ENCODE results near the gene ITPKA.

ITPKA gene

GRCh38 chr15:41498657-41499056 is 5.0 kb downstream of the ITPKA start:
- Histone ChIP-seq H3K27ac (ENCODE audit: low read depth, low read length) (no peak overlapping the region), H3K9ac (ENCODE audit: low read length in 5 of 5) (no peak overlapping the region), H3K4me1 (ENCODE audit: control insufficient read depth in 5 of 5, insufficient read depth in 5 of 5, low read length in 5 of 5) (peaks cover 0 to 47% (median 46%) of the 10 kb centered on the region in 5 donors), H3K36me3 (ENCODE audit: control insufficient read depth in 5 of 5, insufficient read depth in 5 of 5, low read length in 5 of 5) (no peaks in the 10 kb centered on the region), H3K27me3 (ENCODE audit: control insufficient read depth in 5 of 5, insufficient read depth in 4 of 5, low read length in 5 of 5) (peaks cover 19 to 62% (median 45%) of the 10 kb centered on the region in 5 donors), H3K9me3 (ENCODE audit: control insufficient read depth in 5 of 5, low read length in 5 of 5) (no peaks in the 10 kb centered on the region), H3K4me3 (ENCODE audit: low read depth in 1 of 5, low read length in 5 of 5) (no peak overlapping the region)

DNA sequence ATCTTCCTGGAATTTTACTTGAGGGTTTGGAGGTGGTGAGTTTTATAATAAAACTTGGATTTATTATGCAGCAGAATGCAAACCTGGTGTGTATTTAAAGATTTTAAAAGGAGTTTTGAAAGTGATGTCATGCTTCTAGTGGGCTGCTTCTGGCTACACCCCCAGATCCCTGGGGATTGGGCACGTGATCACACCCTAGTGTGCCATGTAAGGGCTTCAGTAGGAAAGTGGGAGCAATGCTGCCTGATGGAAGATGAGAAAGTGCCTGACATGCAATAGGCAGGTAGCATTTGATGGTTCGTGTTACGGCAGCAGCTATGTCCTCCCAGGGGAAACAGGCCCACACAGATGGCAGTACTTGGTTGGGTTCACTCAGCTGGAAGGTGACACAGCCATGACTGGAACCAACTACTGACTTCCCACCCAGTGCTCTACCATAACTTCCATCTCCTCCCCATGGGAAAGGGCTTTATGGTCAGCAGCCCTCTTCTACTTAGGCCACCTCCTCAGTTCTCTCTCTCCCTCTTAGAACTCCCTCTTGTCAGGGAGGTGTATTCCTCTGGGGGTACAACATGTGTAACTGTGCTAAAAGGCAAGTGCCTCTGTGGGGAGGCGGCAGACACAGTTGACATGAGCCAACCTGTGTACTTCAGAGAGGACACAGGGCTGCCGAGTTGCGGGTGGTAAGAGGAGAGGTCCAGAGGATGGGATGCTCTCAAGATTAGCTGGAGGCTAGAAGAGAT is 5.6 kb downstream of the ITPKA start:
- Histone ChIP-seq H3K36me3 (ENCODE audit: control insufficient read depth in 5 of 5, insufficient read depth in 5 of 5, low read length in 5 of 5) (no peaks in the 10 kb centered on the region), H3K4me3 (ENCODE audit: low read depth in 1 of 5, low read length in 5 of 5) (no peak overlapping the region), H3K27me3 (ENCODE audit: control insufficient read depth in 5 of 5, insufficient read depth in 4 of 5, low read length in 5 of 5) (peaks cover 21 to 62% (median 50%) of the 10 kb centered on the region in 5 donors), H3K4me1 (ENCODE audit: control insufficient read depth in 5 of 5, insufficient read depth in 5 of 5, low read length in 5 of 5) (peaks cover 0 to 43% (median 42%) of the 10 kb centered on the region in 5 donors), H3K9me3 (ENCODE audit: control insufficient read depth in 5 of 5, low read length in 5 of 5) (no peaks in the 10 kb centered on the region), H3K9ac (ENCODE audit: low read length in 5 of 5) (no peak overlapping the region), H3K27ac (ENCODE audit: low read depth, low read length) (no peak overlapping the region)

- peaks cover 19 to 52% (median 44%) of the 10 kb centered on the region in 5 donors for H3K27me3 ChIP-seq (ENCODE audit: control insufficient read depth in 5 of 5, insufficient read depth in 4 of 5, low read length in 5 of 5)
- H3K4me3 ChIP-seq (ENCODE audit: low read depth in 1 of 5, low read length in 5 of 5) = peak overlapping the region in 4 of 5 donors; percentile 32 to 61 (median 48)
Observed at GRCh38 chr15:41501191-41501917, 7.7 kb downstream of the ITPKA start.

DNA sequence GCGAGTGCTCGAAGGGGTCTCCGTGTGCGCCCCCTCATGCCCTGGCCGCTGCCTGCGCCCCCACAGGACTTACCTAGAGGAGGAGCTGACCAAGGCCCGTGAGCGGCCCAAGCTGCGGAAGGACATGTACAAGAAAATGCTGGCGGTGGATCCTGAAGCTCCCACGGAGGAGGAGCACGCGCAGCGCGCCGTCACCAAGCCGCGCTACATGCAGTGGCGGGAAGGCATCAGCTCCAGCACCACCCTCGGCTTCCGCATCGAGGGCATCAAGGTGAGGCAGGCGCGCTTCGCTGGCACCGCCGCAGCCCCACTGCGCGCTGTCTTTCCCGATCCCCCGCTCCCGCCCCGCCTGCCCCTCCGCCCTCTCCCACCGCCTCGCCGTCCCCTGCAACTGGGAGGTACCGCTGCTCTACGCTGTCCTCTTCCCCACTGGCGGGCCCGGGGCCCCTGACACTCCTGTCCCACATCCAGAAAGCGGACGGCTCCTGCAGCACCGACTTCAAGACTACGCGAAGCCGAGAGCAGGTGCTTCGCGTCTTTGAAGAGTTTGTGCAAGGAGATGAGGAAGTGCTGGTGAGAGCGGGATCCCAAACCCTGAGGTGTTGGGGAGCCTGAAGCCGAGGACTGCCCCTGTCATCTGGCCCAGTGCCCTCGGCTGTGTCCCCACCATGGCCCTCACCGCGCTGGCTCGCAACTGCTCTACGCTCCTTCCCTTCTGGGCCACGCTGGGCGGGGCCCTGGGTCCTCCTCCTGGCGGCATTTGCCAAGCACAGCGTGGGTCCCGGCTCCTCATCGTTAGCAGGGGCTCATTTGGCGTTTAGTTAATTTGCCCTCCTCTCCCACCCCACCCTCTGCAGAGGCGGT is 8.5 kb downstream of the ITPKA start:
- H3K36me3 ChIP-seq (ENCODE audit: control insufficient read depth in 5 of 5, insufficient read depth in 5 of 5, low read length in 5 of 5) = no peaks in the 10 kb centered on the region

More at GRCh38 chr15:41501191-41501917, 7.7 kb downstream of the ITPKA start:
- H3K27ac ChIP-seq (ENCODE audit: low read depth, low read length) = no peak overlapping the region
- H3K36me3 ChIP-seq (ENCODE audit: control insufficient read depth in 5 of 5, insufficient read depth in 5 of 5, low read length in 5 of 5) = no peaks in the 10 kb centered on the region
- no peak overlapping the region for H3K9ac ChIP-seq (ENCODE audit: low read length in 5 of 5)
- no peaks in the 10 kb centered on the region for H3K9me3 ChIP-seq (ENCODE audit: control insufficient read depth in 5 of 5, low read length in 5 of 5)
- H3K4me1 ChIP-seq (ENCODE audit: control insufficient read depth in 5 of 5, insufficient read depth in 5 of 5, low read length in 5 of 5) = peaks cover 0 to 22% (median 22%) of the 10 kb centered on the region in 5 donors

GRCh38 chr15:41502795-41503668 is 9.4 kb downstream of the ITPKA start:
- H3K9me3 ChIP-seq (ENCODE audit: control insufficient read depth in 5 of 5, low read length in 5 of 5) = no peaks in the 10 kb centered on the region
- H3K4me3 ChIP-seq (ENCODE audit: low read depth in 1 of 5, low read length in 5 of 5) = peak overlapping the region in 4 of 5 donors; percentile 40 to 61 (median 52)
- H3K27me3 ChIP-seq (ENCODE audit: control insufficient read depth in 5 of 5, insufficient read depth in 4 of 5, low read length in 5 of 5) = peaks cover 19 to 47% (median 42%) of the 10 kb centered on the region in 5 donors

More for the DNA sequence above, 8.5 kb downstream of the ITPKA start:
- H3K27me3 ChIP-seq (ENCODE audit: control insufficient read depth in 5 of 5, insufficient read depth in 4 of 5, low read length in 5 of 5) = peaks cover 19 to 47% (median 42%) of the 10 kb centered on the region in 5 donors
- no peak overlapping the region for H3K27ac ChIP-seq (ENCODE audit: low read depth, low read length)
- peaks cover 0 to 22% (median 21%) of the 10 kb centered on the region in 5 donors for H3K4me1 ChIP-seq (ENCODE audit: control insufficient read depth in 5 of 5, insufficient read depth in 5 of 5, low read length in 5 of 5)
- H3K9ac ChIP-seq (ENCODE audit: low read length in 5 of 5) = no peak overlapping the region
- H3K9me3 ChIP-seq (ENCODE audit: control insufficient read depth in 5 of 5, low read length in 5 of 5) = no peaks in the 10 kb centered on the region
- peak overlapping the region in 4 of 5 donors; percentile 40 to 61 (median 52) for H3K4me3 ChIP-seq (ENCODE audit: low read depth in 1 of 5, low read length in 5 of 5)

GRCh38 chr15:41503669-41504010 is 10.0 kb downstream of the ITPKA start:
- Histone ChIP-seq H3K9ac (ENCODE audit: low read length in 5 of 5) (no peak overlapping the region), H3K27me3 (ENCODE audit: control insufficient read depth in 5 of 5, insufficient read depth in 4 of 5, low read length in 5 of 5) (peaks cover 19 to 43% (median 40%) of the 10 kb centered on the region in 5 donors), H3K36me3 (ENCODE audit: control insufficient read depth in 5 of 5, insufficient read depth in 5 of 5, low read length in 5 of 5) (no peaks in the 10 kb centered on the region), H3K9me3 (ENCODE audit: control insufficient read depth in 5 of 5, low read length in 5 of 5) (no peaks in the 10 kb centered on the region), H3K4me3 (ENCODE audit: low read depth in 1 of 5, low read length in 5 of 5) (no peak overlapping the region), H3K27ac (ENCODE audit: low read depth, low read length) (no peak overlapping the region), H3K4me1 (ENCODE audit: control insufficient read depth in 5 of 5, insufficient read depth in 5 of 5, low read length in 5 of 5) (peaks cover 0 to 22% (median 21%) of the 10 kb centered on the region in 5 donors)

More at GRCh38 chr15:41502795-41503668, 9.4 kb downstream of the ITPKA start:
- Histone ChIP-seq H3K36me3 (ENCODE audit: control insufficient read depth in 5 of 5, insufficient read depth in 5 of 5, low read length in 5 of 5) (no peaks in the 10 kb centered on the region), H3K27ac (ENCODE audit: low read depth, low read length) (no peak overlapping the region), H3K9ac (ENCODE audit: low read length in 5 of 5) (no peak overlapping the region), H3K4me1 (ENCODE audit: control insufficient read depth in 5 of 5, insufficient read depth in 5 of 5, low read length in 5 of 5) (peaks cover 0 to 22% (median 21%) of the 10 kb centered on the region in 5 donors)

GRCh38 chr15:41504751-41505492 is 11.2 kb downstream of the ITPKA start:
- peaks cover 19 to 35% (median 30%) of the 10 kb centered on the region in 5 donors for H3K27me3 ChIP-seq (ENCODE audit: control insufficient read depth in 5 of 5, insufficient read depth in 4 of 5, low read length in 5 of 5)
- H3K4me1 ChIP-seq (ENCODE audit: control insufficient read depth in 5 of 5, insufficient read depth in 5 of 5, low read length in 5 of 5) = peaks cover 0 to 22% (median 21%) of the 10 kb centered on the region in 5 donors
- no peaks in the 10 kb centered on the region for H3K36me3 ChIP-seq (ENCODE audit: control insufficient read depth in 5 of 5, insufficient read depth in 5 of 5, low read length in 5 of 5)
- H3K9me3 ChIP-seq (ENCODE audit: control insufficient read depth in 5 of 5, low read length in 5 of 5) = no peaks in the 10 kb centered on the region
- H3K27ac ChIP-seq (ENCODE audit: low read depth, low read length) = no peak overlapping the region
- no peak overlapping the region for H3K4me3 ChIP-seq (ENCODE audit: low read depth in 1 of 5, low read length in 5 of 5)
- no peak overlapping the region for H3K9ac ChIP-seq (ENCODE audit: low read length in 5 of 5)

DNA sequence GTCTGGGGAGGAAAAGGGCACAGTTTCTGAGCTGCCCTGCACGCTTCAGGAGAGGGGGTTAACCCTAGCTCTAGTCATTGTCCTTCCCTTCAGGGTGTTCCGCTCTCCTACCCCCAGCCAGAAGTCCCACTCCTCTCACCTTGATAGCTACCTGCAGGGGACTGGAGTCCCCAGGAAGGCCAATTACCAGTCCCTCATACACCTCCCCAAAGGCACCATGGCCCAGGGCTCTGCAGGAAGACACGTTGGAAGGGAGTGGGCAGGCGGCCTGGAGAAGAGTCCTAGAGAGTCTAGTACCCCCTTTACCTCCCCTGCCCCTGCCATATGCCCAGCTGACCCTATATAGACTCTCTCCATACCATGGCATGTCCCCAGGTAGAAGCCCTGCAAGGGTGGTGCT is 12.1 kb downstream of the ITPKA start:
- Histone ChIP-seq H3K36me3 (ENCODE audit: control insufficient read depth in 5 of 5, insufficient read depth in 5 of 5, low read length in 5 of 5) (no peaks in the 10 kb centered on the region), H3K27me3 (ENCODE audit: control insufficient read depth in 5 of 5, insufficient read depth in 4 of 5, low read length in 5 of 5) (peaks cover 19 to 34% (median 30%) of the 10 kb centered on the region in 5 donors), H3K4me1 (ENCODE audit: control insufficient read depth in 5 of 5, insufficient read depth in 5 of 5, low read length in 5 of 5) (peaks cover 0 to 22% (median 21%) of the 10 kb centered on the region in 5 donors), H3K27ac (ENCODE audit: low read depth, low read length) (no peak overlapping the region), H3K9me3 (ENCODE audit: control insufficient read depth in 5 of 5, low read length in 5 of 5) (no peaks in the 10 kb centered on the region), H3K9ac (ENCODE audit: low read length in 5 of 5) (no peak overlapping the region), H3K4me3 (ENCODE audit: low read depth in 1 of 5, low read length in 5 of 5) (no peak overlapping the region)

Data from subcutaneous abdominal adipose tissue (tissue), 5 donors.